Fibroblast of villous mesenchyme (primary cell): ENCODE data around the gene TSC1. TPM values are rescaled to one million over a fixed set of nuclear protein-coding genes. Genes with fewer than 3 reads are reported as not detected.
"Not testable (repeated sequence)": the region's sequence is repeated elsewhere in the genome, so short reads cannot be mapped to it uniquely, and the experiment has no call there.

Experiments used
- DNase-seq: peaks from one replicate; pipeline ENCODE4 v3.0.0-alpha.2; 2010; ENCODE audit warnings: low read depth
- H3K4me3 ChIP-seq: 2 replicates; pipeline ENCODE4 v1.5.1; 2011; ENCODE audit warnings: low read depth, mild to moderate bottlenecking, low read length
- total RNA-seq: library from RNA; depleted of rRNA; stranded (reverse); fragments of >200 nt; gene quantifications from 2 replicates; pipeline ENCODE4 v1.2.3, GENCODE V29; 2012
- TF ChIP-seq, protein P1 (sequence below): IDR thresholded peaks from 2 replicates; pipeline ENCODE4 v1.5.1; 2012; ENCODE audit warnings: low read depth, mild to moderate bottlenecking, low read length; ENCODE audit not compliant: insufficient read depth

The TSC1 gene
- total RNA-seq: 51.9 and 65.2 TPM in 2 replicates

GRCh38 chr9:132944294-132945185 is at the start of gene TSC1:
Gene TSC1 (minus strand): TSS chr9:132944616. CDS start chr9:132928872, 15,744 bp downstream.
- H3K4me3 ChIP-seq: peak within 1 kb of the TSS; percentile 80
- TF ChIP-seq, protein P1, sequence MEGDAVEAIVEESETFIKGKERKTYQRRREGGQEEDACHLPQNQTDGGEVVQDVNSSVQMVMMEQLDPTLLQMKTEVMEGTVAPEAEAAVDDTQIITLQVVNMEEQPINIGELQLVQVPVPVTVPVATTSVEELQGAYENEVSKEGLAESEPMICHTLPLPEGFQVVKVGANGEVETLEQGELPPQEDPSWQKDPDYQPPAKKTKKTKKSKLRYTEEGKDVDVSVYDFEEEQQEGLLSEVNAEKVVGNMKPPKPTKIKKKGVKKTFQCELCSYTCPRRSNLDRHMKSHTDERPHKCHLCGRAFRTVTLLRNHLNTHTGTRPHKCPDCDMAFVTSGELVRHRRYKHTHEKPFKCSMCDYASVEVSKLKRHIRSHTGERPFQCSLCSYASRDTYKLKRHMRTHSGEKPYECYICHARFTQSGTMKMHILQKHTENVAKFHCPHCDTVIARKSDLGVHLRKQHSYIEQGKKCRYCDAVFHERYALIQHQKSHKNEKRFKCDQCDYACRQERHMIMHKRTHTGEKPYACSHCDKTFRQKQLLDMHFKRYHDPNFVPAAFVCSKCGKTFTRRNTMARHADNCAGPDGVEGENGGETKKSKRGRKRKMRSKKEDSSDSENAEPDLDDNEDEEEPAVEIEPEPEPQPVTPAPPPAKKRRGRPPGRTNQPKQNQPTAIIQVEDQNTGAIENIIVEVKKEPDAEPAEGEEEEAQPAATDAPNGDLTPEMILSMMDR: no peak
- peak; percentile 98 for DNase-seq

DNA sequence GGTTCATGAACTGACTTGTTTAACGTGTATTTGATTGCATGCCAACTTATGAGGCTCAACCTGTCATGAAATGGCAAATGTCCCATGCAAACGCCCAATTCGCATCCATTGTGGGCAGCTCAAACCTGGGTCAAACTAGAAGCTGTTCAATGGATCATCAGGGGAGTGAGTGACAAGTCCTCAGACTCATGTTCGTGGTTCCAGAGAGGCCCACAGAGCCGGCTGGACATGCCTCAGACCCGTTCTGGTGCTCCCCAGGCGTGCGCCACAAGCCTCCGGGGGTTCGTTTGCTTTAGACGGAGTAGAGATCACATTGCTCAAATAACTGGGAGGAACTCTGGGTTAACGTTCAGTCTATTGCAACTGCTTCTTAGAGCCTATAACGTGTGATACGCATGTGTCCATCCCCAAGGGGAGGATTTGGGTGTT is 49.1 kb upstream of the TSC1 start:
- DNase-seq: no peak
- H3K4me3 ChIP-seq: no peak overlapping the region
- TF ChIP-seq, protein P1: no peak

DNA sequence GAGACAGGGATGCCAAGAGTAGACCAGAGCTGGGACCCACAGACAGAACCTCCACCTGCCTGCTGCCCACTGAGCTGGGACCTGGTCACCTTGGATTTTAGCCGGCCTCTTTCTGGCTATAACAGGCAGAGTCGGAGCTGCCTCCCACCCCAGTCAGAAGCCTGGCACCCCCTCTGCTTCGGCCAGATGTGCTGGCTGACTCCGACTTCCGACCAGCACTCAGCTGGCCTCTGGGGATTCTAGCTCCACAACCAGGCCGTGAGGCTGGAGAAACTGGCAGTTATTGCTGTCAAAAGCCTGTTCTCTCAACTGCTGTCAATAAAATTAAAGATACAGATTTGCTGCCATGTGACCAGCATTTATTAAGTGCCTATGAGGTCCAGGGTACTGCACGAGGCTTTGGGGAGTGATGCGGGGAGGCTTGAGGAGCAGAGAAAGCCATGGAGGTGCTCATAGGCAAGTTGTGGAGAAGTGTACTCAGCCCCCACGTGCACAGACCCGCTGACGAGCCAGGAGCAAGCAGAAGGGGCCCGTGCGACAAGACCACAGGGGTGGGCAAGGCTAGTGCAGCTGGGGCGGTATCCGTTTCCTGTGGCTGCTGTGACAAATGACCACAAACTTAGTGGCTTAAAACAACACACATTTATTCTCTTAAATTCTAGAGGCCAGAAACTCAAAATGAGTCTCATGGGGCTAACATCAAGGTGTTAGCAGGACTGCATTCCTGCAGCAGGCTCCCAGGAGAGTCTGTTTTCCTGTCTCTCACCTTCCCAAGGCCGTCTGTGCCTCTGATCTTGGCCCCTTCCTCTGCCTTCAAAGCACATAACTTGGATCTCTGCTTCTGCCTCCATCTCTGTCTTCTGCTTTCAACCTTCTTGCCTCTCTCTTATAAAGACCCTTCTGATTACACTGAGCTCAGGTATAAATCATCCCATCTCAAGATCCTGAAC is 47.2 kb upstream of the TSC1 start:
- TF ChIP-seq, protein P1: no peak
- DNase-seq: no peak
- H3K4me3 ChIP-seq: no peak overlapping the region

DNA sequence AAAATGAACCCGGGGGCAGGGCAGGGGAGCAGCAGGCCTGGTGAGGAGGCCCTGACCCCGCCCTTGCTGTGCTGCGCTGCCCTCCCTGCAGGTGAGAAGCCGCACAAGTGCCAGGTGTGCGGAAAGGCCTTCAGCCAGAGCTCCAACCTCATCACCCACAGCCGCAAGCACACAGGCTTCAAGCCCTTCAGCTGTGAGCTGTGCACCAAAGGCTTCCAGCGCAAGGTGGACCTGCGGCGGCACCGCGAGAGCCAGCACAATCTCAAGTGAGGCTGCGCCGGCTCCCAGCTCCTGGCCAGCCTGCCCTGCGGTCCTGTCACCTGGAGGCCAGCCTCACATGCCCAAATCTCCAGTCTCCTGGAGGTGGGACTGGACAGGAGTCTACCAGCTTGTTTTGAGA is 46.4 kb upstream of the TSC1 start:
- TF ChIP-seq, protein P1: no peak
- H3K4me3 ChIP-seq: no peak overlapping the region
- no peak for DNase-seq

DNA sequence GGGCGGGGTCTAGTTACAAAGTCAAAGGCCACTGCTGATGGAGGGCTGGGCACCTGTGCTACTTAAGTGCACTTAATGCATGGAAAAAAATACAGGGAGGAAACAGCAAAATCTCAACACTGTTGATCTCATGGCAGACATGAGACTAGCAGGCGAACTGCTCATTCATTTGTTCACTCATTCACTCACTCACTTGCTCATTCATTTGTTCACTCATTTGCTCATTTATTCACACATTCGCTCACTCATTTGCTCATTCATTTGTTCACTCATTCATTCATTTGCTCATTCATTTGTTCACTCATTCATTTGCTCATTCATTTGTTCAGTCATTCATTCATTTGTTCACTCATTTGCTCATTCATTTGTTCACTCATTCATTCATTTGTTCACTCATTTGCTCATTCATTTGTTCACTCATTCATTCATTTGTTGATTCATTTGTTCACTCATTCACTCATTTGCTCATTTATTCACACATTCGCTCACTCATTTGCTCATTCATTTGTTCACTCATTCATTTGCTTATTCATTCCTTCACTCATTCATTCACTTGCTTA is 45.7 kb upstream of the TSC1 start:
- not testable (repeated sequence) for DNase-seq, H3K4me3 ChIP-seq

DNA sequence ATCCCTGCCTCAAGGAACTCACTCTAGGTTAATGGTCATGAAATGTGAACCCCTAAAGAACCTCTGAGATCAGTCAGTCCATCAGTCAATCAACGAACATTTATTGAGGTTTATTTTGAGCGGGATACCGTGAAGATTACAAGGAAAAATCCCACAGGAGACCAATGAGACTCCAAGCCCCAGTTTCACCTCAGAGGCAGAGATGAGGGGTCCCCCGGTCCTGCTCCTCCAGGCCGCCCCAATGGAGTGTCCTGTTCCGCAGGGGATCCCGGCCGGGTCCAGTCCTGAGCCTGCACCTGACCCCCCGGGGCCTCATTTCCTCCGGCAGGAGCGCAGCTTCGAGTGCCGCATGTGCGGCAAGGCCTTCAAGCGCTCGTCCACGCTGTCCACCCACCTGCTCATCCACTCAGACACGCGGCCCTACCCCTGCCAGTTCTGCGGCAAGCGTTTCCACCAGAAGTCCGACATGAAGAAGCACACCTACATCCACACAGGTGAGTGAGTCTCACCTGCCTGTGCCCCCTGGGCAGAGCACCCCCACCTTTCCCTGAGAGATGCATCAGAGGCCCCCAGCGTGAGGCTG is 45.1 kb upstream of the TSC1 start:
- DNase-seq: no peak
- TF ChIP-seq, protein P1: no peak
- H3K4me3 ChIP-seq: no peak overlapping the region
